ENCODE results near the gene LRRN4CL.

DNA sequence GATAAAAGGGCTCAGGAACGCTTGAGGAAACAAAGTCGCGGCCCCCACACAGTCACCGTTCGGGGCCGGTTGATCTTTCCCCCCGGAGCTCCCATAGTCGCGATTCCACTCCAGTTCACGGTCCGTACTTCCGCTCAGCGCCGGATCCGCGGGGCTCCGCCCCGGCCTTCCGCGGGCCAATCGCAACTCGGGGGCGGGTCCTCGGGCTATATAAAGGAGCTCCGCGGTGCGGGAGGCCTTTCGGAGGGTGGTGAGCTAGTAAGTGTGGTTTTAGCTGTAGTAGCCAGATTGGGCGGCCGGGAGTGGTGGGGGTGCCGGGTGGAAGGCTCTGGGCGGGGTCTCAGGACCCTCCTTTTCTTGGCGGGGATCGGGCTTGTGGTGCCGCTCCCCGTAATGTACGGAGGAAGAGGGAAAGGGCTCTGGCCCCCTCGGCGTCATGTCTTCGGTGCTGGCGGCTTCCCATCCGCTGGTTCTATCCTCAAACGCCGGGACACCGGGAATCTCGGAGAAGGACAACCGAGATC, 24.2 kb downstream of the LRRN4CL start, which contains the start of the genes C11orf98 and CSKMT:
- TF ChIP-seq RAD21 (IDR thresholded peaks at IDR 0.05; ENCODE audit: low read depth) (no peak), TAF1 (IDR thresholded peaks at IDR 0.05; ENCODE audit: low read depth) (peak; percentile 93), NFIC (IDR thresholded peaks at IDR 0.05) (0 out of 2 replicates have a peak, but pooled peaks have one; percentile 6), MAX (IDR thresholded peaks at IDR 0.05) (peak; percentile 35; the same call in 1 of the 2 replicates), EP300 (IDR thresholded peaks at IDR 0.05; ENCODE audit: borderline replicate concordance) (no peak), USF1 (IDR thresholded peaks at IDR 0.05) (no peak), CEBPB (IDR thresholded peaks at IDR 0.05) (no peak), YY1 (IDR thresholded peaks at IDR 0.05; ENCODE audit: low read depth) (no peak), ZBTB7A (IDR thresholded peaks at IDR 0.05; ENCODE audit: low read depth) (peak; percentile 96), EGR1 (IDR thresholded peaks at IDR 0.05) (no peak), TCF12 (IDR thresholded peaks at IDR 0.05; ENCODE audit: low read depth) (peak; percentile 41; the same call in 1 of the 2 replicates), TEAD4 (IDR thresholded peaks at IDR 0.05) (no peak)
- TF ChIP-seq, protein P1, sequence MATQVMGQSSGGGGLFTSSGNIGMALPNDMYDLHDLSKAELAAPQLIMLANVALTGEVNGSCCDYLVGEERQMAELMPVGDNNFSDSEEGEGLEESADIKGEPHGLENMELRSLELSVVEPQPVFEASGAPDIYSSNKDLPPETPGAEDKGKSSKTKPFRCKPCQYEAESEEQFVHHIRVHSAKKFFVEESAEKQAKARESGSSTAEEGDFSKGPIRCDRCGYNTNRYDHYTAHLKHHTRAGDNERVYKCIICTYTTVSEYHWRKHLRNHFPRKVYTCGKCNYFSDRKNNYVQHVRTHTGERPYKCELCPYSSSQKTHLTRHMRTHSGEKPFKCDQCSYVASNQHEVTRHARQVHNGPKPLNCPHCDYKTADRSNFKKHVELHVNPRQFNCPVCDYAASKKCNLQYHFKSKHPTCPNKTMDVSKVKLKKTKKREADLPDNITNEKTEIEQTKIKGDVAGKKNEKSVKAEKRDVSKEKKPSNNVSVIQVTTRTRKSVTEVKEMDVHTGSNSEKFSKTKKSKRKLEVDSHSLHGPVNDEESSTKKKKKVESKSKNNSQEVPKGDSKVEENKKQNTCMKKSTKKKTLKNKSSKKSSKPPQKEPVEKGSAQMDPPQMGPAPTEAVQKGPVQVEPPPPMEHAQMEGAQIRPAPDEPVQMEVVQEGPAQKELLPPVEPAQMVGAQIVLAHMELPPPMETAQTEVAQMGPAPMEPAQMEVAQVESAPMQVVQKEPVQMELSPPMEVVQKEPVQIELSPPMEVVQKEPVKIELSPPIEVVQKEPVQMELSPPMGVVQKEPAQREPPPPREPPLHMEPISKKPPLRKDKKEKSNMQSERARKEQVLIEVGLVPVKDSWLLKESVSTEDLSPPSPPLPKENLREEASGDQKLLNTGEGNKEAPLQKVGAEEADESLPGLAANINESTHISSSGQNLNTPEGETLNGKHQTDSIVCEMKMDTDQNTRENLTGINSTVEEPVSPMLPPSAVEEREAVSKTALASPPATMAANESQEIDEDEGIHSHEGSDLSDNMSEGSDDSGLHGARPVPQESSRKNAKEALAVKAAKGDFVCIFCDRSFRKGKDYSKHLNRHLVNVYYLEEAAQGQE (IDR thresholded peaks at IDR 0.05; ENCODE audit: low read depth) = no peak
